Astrocyte (in vitro differentiated cells and primary cell): ENCODE measurements around the gene DNAH9. TPM values are rescaled to one million over a fixed set of nuclear protein-coding genes. Genes with fewer than 3 reads are reported as not detected.

Experiments used
- DNase-seq: peaks from one replicate; pipeline ENCODE4 v3.0.0-alpha.2; 2010; ENCODE audit warnings: low read depth
- FAIRE-seq: peaks from 2 replicates; lab custom pipeline; 2011; peaks lifted over from hg19 to GRCh38; lab: Jason Lieb, UNC
- H2AFZ ChIP-seq: 2 replicates; pipeline ENCODE4 v1.6.0; 2012; ENCODE audit warnings: low read depth, low read length, inconsistent platforms
- H3K27ac ChIP-seq: 2 replicates; pipeline ENCODE4 v1.5.1; 2011; ENCODE audit warnings: low read depth, low read length, inconsistent platforms
- H3K27me3 ChIP-seq: 2 replicates; pipeline ENCODE4 v1.6.0; 2011; ENCODE audit warnings: low read length, inconsistent platforms; ENCODE audit not compliant: insufficient read depth
- H3K36me3 ChIP-seq: 2 replicates; pipeline ENCODE4 v1.5.1; 2011; ENCODE audit warnings: low read length, inconsistent platforms; ENCODE audit not compliant: insufficient read depth
- H3K4me1 ChIP-seq: 2 replicates; pipeline ENCODE4 v1.5.1; 2011; ENCODE audit warnings: low read length, inconsistent platforms; ENCODE audit not compliant: insufficient read depth
- H3K4me2 ChIP-seq: 2 replicates; pipeline ENCODE4 v1.6.0; 2012; ENCODE audit warnings: low read length, inconsistent platforms
- H3K4me3 ChIP-seq: 2 replicates; pipeline ENCODE4 v1.5.1; 2011; ENCODE audit warnings: low read depth, mild to moderate bottlenecking, low read length, inconsistent platforms; ENCODE audit not compliant: insufficient read depth
- H3K79me2 ChIP-seq: 2 replicates; pipeline ENCODE4 v1.6.0; 2012; ENCODE audit warnings: mild to moderate bottlenecking, low read length, inconsistent platforms; ENCODE audit not compliant: insufficient read depth
- H3K9ac ChIP-seq: 2 replicates; pipeline ENCODE4 v1.6.0; 2012; ENCODE audit warnings: mild to moderate bottlenecking, low read length, inconsistent platforms
- H3K9me3 ChIP-seq: 2 replicates; pipeline ENCODE4 v1.5.1; 2012; ENCODE audit warnings: low read depth, mild to moderate bottlenecking, low read length, inconsistent platforms; ENCODE audit not compliant: insufficient read depth
- H4K20me1 ChIP-seq: 2 replicates; pipeline ENCODE4 v1.6.0; 2012; ENCODE audit warnings: low read length, inconsistent platforms; ENCODE audit not compliant: insufficient read depth
- H3K27ac Mint-ChIP-seq: one replicate; pipeline ENCODE4 v1.8.0; 2021; ENCODE audit warnings: mild to moderate bottlenecking, mixed read lengths; ENCODE audit not compliant: unreplicated experiment
- H3K27me3 Mint-ChIP-seq: one replicate; pipeline ENCODE4 v1.8.0; 2021; ENCODE audit warnings: low read depth, mixed read lengths; ENCODE audit not compliant: unreplicated experiment
- H3K36me3 Mint-ChIP-seq: one replicate; pipeline ENCODE4 v1.8.0; 2021; ENCODE audit warnings: low read depth, mixed read lengths; ENCODE audit not compliant: unreplicated experiment
- H3K4me1 Mint-ChIP-seq: one replicate; pipeline ENCODE4 v1.8.0; 2021; ENCODE audit warnings: low read depth, mixed read lengths; ENCODE audit not compliant: unreplicated experiment
- H3K4me3 Mint-ChIP-seq: one replicate; pipeline ENCODE4 v1.8.0; 2021; ENCODE audit warnings: mild to moderate bottlenecking, moderate library complexity, mixed read lengths; ENCODE audit not compliant: unreplicated experiment
- H3K9me3 Mint-ChIP-seq: one replicate; pipeline ENCODE4 v1.8.0; 2021; ENCODE audit warnings: mild to moderate bottlenecking, mixed read lengths; ENCODE audit not compliant: unreplicated experiment
- CTCF ChIP-seq: IDR thresholded peaks from 2 replicates; pipeline ENCODE4 v1.5.1; 2011; ENCODE audit warnings: low read depth, mild to moderate bottlenecking, inconsistent platforms, low read length, moderate library complexity; ENCODE audit not compliant: insufficient read depth
- EZH2 ChIP-seq: IDR thresholded peaks from 2 replicates; pipeline ENCODE4 v1.6.1; 2012; ENCODE audit warnings: mild to moderate bottlenecking, low read length, inconsistent platforms; ENCODE audit not compliant: insufficient read depth
- total RNA-seq: library from RNA; stranded (reverse); gene quantifications from 2 replicates; pipeline ENCODE4 v1.2.1, GENCODE V29; 2021

The DNAH9 gene
- total RNA-seq, 1 donor from 2014 or later, result not detected

DNA sequence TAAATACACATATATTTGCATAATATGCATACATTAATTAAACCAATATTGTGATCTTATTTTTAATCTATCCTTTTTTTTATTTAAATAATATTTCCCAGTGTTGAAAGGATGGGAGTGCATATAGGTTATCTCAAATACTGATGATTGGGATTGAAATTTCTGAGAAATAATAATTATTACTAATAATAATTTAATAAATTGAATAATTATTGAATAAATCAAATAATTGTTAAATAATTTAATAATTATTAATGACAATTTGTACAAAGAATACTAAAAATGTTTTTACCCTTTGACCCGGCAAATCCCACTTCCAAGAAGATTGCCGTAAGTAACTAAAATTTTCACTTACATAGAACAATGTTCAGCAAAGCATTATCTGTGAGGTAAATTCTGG, 250.1 kb downstream of the DNAH9 start:
- FAIRE-seq (no peak), DNase-seq (no peak)
- Mint-ChIP-seq H3K4me3 (no peak overlapping the region), H3K27ac (no peak overlapping the region), H3K9me3 (peaks cover 13% of the 10 kb centered on the region), H3K36me3 (no peaks in the 10 kb centered on the region), H3K4me1 (no peaks in the 10 kb centered on the region), H3K27me3 (no peaks in the 10 kb centered on the region)
- H3K9ac ChIP-seq, result no peak overlapping the region
- H3K4me2 ChIP-seq, result no peak overlapping the region
- no peak overlapping the region for H2AFZ ChIP-seq
- H3K4me1 ChIP-seq, result no peaks in the 10 kb centered on the region
- no peaks in the 10 kb centered on the region for H3K36me3 ChIP-seq
- no peaks in the 10 kb centered on the region for H4K20me1 ChIP-seq
- H3K27me3 ChIP-seq, result no peaks in the 10 kb centered on the region
- no peaks in the 10 kb centered on the region for H3K79me2 ChIP-seq
- TF ChIP-seq CTCF, result no peak
- no peak for TF ChIP-seq EZH2
- H3K4me3 ChIP-seq, result no peak overlapping the region
- no peak overlapping the region for H3K27ac ChIP-seq
- no peaks in the 10 kb centered on the region for H3K9me3 ChIP-seq

DNA sequence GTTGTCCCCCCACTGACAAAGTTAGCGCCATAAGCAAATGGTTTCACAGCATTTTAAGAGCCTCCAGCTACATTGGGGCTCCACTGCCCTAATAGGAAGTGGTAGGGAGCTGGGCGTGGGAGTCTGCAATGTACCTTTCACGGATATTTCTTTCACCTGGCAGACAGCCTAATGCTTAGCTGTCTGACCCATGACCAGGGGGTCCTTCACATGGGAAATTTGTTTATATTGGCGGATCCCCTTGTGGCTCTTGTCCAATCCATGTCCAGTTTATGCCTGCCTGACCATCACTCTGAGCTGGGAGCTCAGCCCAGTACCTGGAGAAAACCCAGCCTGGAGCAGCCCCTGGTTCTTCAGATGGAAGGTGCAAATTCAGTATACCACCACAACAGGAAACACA, 254.0 kb downstream of the DNAH9 start:
- Histone ChIP-seq H3K4me1 (no peaks in the 10 kb centered on the region), H3K27me3 (no peaks in the 10 kb centered on the region), H3K79me2 (no peaks in the 10 kb centered on the region), H2AFZ (no peak overlapping the region), H3K4me3 (no peak overlapping the region), H3K4me2 (no peak overlapping the region), H3K9me3 (no peaks in the 10 kb centered on the region), H4K20me1 (no peaks in the 10 kb centered on the region), H3K9ac (no peak overlapping the region), H3K27ac (no peak overlapping the region), H3K36me3 (no peaks in the 10 kb centered on the region)
- no peak overlapping the region for H3K4me3 Mint-ChIP-seq
- no peaks in the 10 kb centered on the region for H3K4me1 Mint-ChIP-seq
- no peaks in the 10 kb centered on the region for H3K36me3 Mint-ChIP-seq
- FAIRE-seq, result no peak
- no peaks in the 10 kb centered on the region for H3K27me3 Mint-ChIP-seq
- H3K9me3 Mint-ChIP-seq, result peaks cover 12% of the 10 kb centered on the region
- TF ChIP-seq EZH2 (no peak), CTCF (no peak)
- no peak for DNase-seq
- H3K27ac Mint-ChIP-seq, result no peak overlapping the region

DNA sequence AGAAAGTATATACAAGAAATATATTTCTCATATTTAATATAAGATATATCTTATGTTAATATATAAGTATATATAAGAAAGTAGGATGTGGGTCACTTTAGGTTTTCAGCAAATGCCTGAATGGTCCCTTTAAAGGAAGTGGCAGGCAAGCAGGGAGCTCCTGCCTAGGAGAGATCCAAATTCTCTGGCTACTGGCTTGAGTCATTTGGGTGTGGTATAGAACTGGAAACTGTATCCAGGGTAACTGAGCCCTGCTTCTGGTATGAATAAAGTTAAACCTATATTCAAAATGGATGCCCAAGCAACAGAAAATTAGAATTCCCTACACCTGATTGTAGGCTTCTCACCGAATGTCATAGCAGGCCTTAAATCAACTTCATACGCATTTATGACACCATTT, 254.6 kb downstream of the DNAH9 start:
- TF ChIP-seq CTCF, result no peak
- Mint-ChIP-seq H3K4me1 (no peaks in the 10 kb centered on the region), H3K4me3 (no peak overlapping the region), H3K9me3 (peaks cover 15% of the 10 kb centered on the region), H3K36me3 (no peaks in the 10 kb centered on the region), H3K27me3 (no peaks in the 10 kb centered on the region), H3K27ac (no peak overlapping the region)
- H4K20me1 ChIP-seq, result no peaks in the 10 kb centered on the region
- H3K27ac ChIP-seq, result peak overlapping the region; percentile 55
- H3K9ac ChIP-seq, result peak overlapping the region; percentile 5
- no peaks in the 10 kb centered on the region for H3K27me3 ChIP-seq
- H3K4me2 ChIP-seq, result peak overlapping the region; percentile 45
- no peaks in the 10 kb centered on the region for H3K36me3 ChIP-seq
- no peak overlapping the region for H3K4me3 ChIP-seq
- no peaks in the 10 kb centered on the region for H3K4me1 ChIP-seq
- no peak overlapping the region for H2AFZ ChIP-seq
- DNase-seq, result no peak
- no peaks in the 10 kb centered on the region for H3K79me2 ChIP-seq
- no peaks in the 10 kb centered on the region for H3K9me3 ChIP-seq
- FAIRE-seq, result no peak
